ENCODE results near the gene ANLN. TPM values are rescaled to one million over a fixed set of nuclear protein-coding genes. Genes with fewer than 3 reads are reported as not detected.

The ANLN gene
- total RNA-seq, 1 donor from 2014 or later, result 17.8 TPM

DNA sequence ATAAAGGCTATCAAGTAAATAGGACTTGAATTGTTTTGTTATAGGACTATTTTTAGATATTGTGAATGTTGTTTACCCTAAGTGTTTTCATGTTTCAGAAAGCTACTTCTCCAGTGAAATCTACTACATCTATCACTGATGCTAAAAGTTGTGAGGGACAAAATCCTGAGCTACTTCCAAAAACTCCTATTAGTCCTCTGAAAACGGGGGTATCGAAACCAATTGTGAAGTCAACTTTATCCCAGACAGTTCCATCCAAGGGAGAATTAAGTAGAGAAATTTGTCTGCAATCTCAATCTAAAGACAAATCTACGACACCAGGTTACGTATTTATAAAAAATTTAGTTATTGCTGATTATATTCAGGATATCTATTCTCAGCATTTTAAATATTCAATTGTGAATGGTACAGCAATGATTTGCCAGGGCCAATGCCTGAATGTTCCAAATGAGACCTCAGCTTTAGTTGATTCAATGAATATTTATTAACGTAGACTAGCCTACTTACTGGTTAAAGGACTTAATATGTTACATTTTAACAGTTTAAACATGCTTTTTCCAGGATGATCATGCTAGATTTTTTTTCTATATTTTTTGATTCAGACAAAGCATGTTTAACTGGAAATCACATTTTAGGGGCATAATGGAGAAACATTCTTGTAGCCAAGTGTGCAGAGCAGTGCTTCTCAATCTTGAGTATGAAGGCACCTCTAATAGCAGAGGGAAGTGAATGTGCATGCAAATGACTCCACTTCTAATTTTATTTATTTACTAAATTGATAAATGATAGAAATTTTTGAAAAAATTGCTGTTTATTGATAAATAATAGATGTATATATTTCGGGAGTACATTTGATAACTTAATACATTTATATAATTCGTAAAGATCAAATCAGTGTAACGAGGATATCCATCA, 18.2 kb downstream of the ANLN start:
- H3K36me3 Mint-ChIP-seq (ENCODE audit: low read depth, unreplicated experiment), result peaks cover 4% of the 10 kb centered on the region
- no peaks in the 10 kb centered on the region for H3K9me3 Mint-ChIP-seq (ENCODE audit: unreplicated experiment)
- TF ChIP-seq, protein P1, sequence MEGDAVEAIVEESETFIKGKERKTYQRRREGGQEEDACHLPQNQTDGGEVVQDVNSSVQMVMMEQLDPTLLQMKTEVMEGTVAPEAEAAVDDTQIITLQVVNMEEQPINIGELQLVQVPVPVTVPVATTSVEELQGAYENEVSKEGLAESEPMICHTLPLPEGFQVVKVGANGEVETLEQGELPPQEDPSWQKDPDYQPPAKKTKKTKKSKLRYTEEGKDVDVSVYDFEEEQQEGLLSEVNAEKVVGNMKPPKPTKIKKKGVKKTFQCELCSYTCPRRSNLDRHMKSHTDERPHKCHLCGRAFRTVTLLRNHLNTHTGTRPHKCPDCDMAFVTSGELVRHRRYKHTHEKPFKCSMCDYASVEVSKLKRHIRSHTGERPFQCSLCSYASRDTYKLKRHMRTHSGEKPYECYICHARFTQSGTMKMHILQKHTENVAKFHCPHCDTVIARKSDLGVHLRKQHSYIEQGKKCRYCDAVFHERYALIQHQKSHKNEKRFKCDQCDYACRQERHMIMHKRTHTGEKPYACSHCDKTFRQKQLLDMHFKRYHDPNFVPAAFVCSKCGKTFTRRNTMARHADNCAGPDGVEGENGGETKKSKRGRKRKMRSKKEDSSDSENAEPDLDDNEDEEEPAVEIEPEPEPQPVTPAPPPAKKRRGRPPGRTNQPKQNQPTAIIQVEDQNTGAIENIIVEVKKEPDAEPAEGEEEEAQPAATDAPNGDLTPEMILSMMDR (IDR thresholded peaks at IDR 0.05; ENCODE audit: unreplicated experiment), result no peak
- DNase-seq (ENCODE audit: low spot score), result no peak
- no peaks in the 10 kb centered on the region for H3K27me3 Mint-ChIP-seq (ENCODE audit: unreplicated experiment)
- H3K4me3 Mint-ChIP-seq (ENCODE audit: unreplicated experiment), result no peak overlapping the region
- H3K27ac Mint-ChIP-seq (ENCODE audit: unreplicated experiment), result no peak overlapping the region
- no peaks in the 10 kb centered on the region for H3K4me1 Mint-ChIP-seq (ENCODE audit: unreplicated experiment)

DNA sequence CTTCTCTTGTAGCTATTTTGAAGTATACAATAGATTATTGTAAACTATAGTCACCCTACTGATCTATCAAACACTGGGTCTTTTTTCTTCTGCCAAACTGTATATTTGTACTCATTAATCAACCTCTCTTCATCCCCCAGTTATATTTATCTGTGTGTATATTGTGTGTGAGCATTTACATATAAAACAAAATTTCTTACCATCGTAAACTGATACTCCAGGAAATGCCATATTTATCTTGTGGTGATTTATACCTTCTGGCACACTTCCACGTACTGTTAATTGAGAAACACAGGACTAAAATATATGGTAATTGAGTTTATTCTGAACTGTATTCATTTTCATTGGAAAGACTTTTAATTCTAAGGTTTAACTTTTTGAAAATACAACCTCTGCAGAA, 18.9 kb downstream of the ANLN start:
- H3K27ac Mint-ChIP-seq (ENCODE audit: unreplicated experiment), result no peak overlapping the region
- H3K27me3 Mint-ChIP-seq (ENCODE audit: unreplicated experiment), result no peaks in the 10 kb centered on the region
- TF ChIP-seq, protein P1 (IDR thresholded peaks at IDR 0.05; ENCODE audit: unreplicated experiment), result no peak
- no peaks in the 10 kb centered on the region for H3K9me3 Mint-ChIP-seq (ENCODE audit: unreplicated experiment)
- H3K4me3 Mint-ChIP-seq (ENCODE audit: unreplicated experiment), result no peak overlapping the region
- DNase-seq (ENCODE audit: low spot score), result no peak
- H3K4me1 Mint-ChIP-seq (ENCODE audit: unreplicated experiment), result no peaks in the 10 kb centered on the region
- no peaks in the 10 kb centered on the region for H3K36me3 Mint-ChIP-seq (ENCODE audit: low read depth, unreplicated experiment)

DNA sequence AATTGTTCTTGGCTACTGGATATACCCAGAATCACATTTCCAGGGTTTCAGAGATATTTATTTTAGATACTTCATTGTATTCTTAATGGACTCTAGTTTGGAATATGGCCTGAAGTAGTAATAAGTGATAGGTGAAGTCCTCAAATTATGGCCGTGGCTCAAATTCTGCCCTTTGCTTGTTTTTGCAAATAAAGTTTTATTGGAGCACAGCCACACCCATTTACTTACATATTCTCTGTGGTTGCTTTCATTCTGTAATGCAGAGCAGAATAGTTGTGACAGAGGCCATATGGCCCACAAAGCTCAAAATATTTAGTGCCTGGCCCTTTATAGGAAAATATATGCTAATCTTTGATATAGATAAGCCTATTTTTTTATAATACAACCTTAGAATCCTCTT, 19.5 kb downstream of the ANLN start:
- Mint-ChIP-seq H3K9me3 (ENCODE audit: unreplicated experiment) (no peaks in the 10 kb centered on the region), H3K4me3 (ENCODE audit: unreplicated experiment) (no peak overlapping the region), H3K27ac (ENCODE audit: unreplicated experiment) (no peak overlapping the region), H3K4me1 (ENCODE audit: unreplicated experiment) (no peaks in the 10 kb centered on the region), H3K36me3 (ENCODE audit: low read depth, unreplicated experiment) (no peaks in the 10 kb centered on the region), H3K27me3 (ENCODE audit: unreplicated experiment) (no peaks in the 10 kb centered on the region)
- TF ChIP-seq, protein P1 (IDR thresholded peaks at IDR 0.05; ENCODE audit: unreplicated experiment), result no peak
- DNase-seq (ENCODE audit: low spot score), result no peak

DNA sequence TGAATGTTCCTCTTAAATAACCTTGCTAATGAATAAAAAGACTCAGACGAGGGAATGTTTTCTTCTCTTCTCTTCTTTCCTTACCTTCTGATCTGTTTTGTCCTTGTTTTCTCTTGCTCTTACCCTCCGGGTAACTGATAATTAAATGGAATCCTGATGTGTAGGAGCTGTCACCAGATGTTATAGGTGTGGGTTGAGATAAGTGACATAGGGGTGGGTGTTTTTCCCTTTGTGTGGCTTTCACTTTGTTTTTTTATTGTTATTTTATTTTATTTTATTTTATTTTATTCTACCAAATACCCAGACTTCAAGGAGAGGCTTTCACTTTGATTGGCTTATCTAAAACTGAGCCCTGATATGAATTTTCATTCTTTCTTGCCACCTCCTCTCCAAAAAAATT, 25.5 kb downstream of the ANLN start:
- H3K36me3 Mint-ChIP-seq (ENCODE audit: low read depth, unreplicated experiment), result no peaks in the 10 kb centered on the region

DNA sequence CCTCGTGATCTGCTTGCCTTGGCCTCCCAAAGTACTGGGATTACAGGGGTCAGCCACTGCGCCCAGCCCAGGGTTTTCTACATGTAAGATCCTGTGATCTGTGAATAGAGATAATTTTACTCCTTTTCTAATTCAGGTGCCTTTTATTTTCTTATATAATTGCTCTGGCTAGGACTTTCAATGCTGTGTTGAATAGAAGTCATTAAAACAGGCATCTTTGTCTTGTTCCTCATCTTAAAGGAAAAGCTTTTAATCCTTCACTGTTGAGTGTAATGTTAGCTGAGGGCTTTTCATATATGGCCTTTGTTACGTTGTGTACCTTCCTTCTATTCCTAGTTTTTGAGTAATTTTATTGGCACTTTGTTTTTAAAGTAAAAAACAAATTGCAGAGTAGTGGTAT, 26.6 kb downstream of the ANLN start:
- DNase-seq (ENCODE audit: low spot score), result no peak
- H3K9me3 Mint-ChIP-seq (ENCODE audit: unreplicated experiment), result no peaks in the 10 kb centered on the region
- H3K4me1 Mint-ChIP-seq (ENCODE audit: unreplicated experiment), result no peaks in the 10 kb centered on the region
- H3K4me3 Mint-ChIP-seq (ENCODE audit: unreplicated experiment), result no peak overlapping the region
- H3K27ac Mint-ChIP-seq (ENCODE audit: unreplicated experiment), result no peak overlapping the region
- no peaks in the 10 kb centered on the region for H3K27me3 Mint-ChIP-seq (ENCODE audit: unreplicated experiment)
- TF ChIP-seq, protein P1 (IDR thresholded peaks at IDR 0.05; ENCODE audit: unreplicated experiment), result no peak
- no peaks in the 10 kb centered on the region for H3K36me3 Mint-ChIP-seq (ENCODE audit: low read depth, unreplicated experiment)

More for the DNA sequence above, 25.5 kb downstream of the ANLN start:
- H3K9me3 Mint-ChIP-seq (ENCODE audit: unreplicated experiment), result no peaks in the 10 kb centered on the region
- DNase-seq (ENCODE audit: low spot score), result no peak
- TF ChIP-seq, protein P1 (IDR thresholded peaks at IDR 0.05; ENCODE audit: unreplicated experiment), result no peak
- H3K27ac Mint-ChIP-seq (ENCODE audit: unreplicated experiment), result no peak overlapping the region
- H3K4me3 Mint-ChIP-seq (ENCODE audit: unreplicated experiment), result no peak overlapping the region
- H3K27me3 Mint-ChIP-seq (ENCODE audit: unreplicated experiment), result no peaks in the 10 kb centered on the region
- no peaks in the 10 kb centered on the region for H3K4me1 Mint-ChIP-seq (ENCODE audit: unreplicated experiment)
